Lung (tissue), 16 donors: ENCODE measurements around the gene ZNF527. TPM values are rescaled to one million over a fixed set of nuclear protein-coding genes. Genes with fewer than 3 reads are reported as not detected.

Experiments used
- ATAC-seq: fragments of 200-7000 bp; cut with Tn5 transposase; one replicate; pipeline ENCODE4 v1.9.1; 2020; ENCODE audit warnings: moderate number of reproducible peaks; ENCODE audit not compliant: insufficient read depth, low FRiP score
- DNase-seq, 3 donors: peaks; one replicate each; pipeline ENCODE4 v3.0.0-alpha.2; 2013 to 2017
- H3K27ac ChIP-seq, 2 donors: one replicate each; pipeline ENCODE4 v1.5.1; 2013; ENCODE audit warnings: mild to moderate bottlenecking in 2 of 2, moderate library complexity in 2 of 2, control low read depth in 1 of 2, inconsistent platforms in 1 of 2, low read depth in 1 of 2, low read length in 1 of 2
- H3K27me3 ChIP-seq, 3 donors: one replicate each; pipeline ENCODE4 v1.5.1; 2013; ENCODE audit warnings: low read length in 2 of 3; ENCODE audit not compliant: control insufficient read depth in 3 of 3, insufficient read depth in 3 of 3
- H3K36me3 ChIP-seq, 4 donors: one replicate each; pipeline ENCODE4 v1.5.1; 2013; ENCODE audit warnings: low read length in 4 of 4, mild to moderate bottlenecking in 1 of 4, moderate library complexity in 1 of 4; ENCODE audit not compliant: control insufficient read depth in 4 of 4, insufficient read depth in 4 of 4
- H3K4me1 ChIP-seq, 5 donors: one replicate each; pipeline ENCODE4 v1.5.1; 2013; ENCODE audit warnings: low read length in 5 of 5, mild to moderate bottlenecking in 2 of 5, moderate library complexity in 1 of 5; ENCODE audit not compliant: control insufficient read depth in 5 of 5, insufficient read depth in 5 of 5
- H3K4me3 ChIP-seq: one replicate; pipeline ENCODE4 v1.5.1; 2013; ENCODE audit warnings: mild to moderate bottlenecking, control low read depth, moderate library complexity
- H3K9ac ChIP-seq, 2 donors: one replicate each; pipeline ENCODE4 v1.5.1; 2013; ENCODE audit warnings: low read length in 2 of 2, control low read depth in 1 of 2; ENCODE audit not compliant: insufficient read depth in 1 of 2
- H3K9me3 ChIP-seq, 4 donors: one replicate each; pipeline ENCODE4 v1.5.1; 2013; ENCODE audit warnings: low read length in 3 of 4, mild to moderate bottlenecking in 1 of 4, moderate library complexity in 1 of 4; ENCODE audit not compliant: control insufficient read depth in 4 of 4, insufficient read depth in 3 of 4
- WGBS, 2 donors: extraction: QIAGEN DNeasy Blood & Tissue Kit; methylation state at CpG; one replicate each; pipeline ENCODE4 v1.1.7; 2013; 5-methylcytosine and 5-hydroxymethylcytosine counted together
- long read RNA-seq, 5 donors: transcript quantifications; one replicate each; lab custom pipeline, GENCODE V29; 2026
- polyA plus RNA-seq, 2 donors: library from polyadenylated mRNA; stranded (reverse); fragments of 200-250 nt; gene quantifications; one replicate each; pipeline ENCODE4 v1.2.1, GENCODE V29; 2013
- total RNA-seq, 2 donors: library from RNA; depleted of rRNA in 1 of 2; stranded (reverse); fragments of >200 nt in 1 of 2; gene quantifications; one replicate each; pipeline ENCODE4 v1.2.1, GENCODE V29; 2014 to 2021
- TF ChIP-seq, protein P1 (sequence below): IDR thresholded peaks from 2 replicates; pipeline ENCODE4 v1.5.1; 2012; ENCODE audit warnings: mild to moderate bottlenecking; ENCODE audit errors: control extremely low read depth, extremely low read depth
- donor health status: control.
- donor health status: control.
- donor health status: Bipolar disorder and iron deficiency.
- donor health status: healthy.
- donor health status: DM: yes; HTN: yes; CAD: no.

The ZNF527 gene
- 1 to 10 TPM; 4.8 to 9.2 TPM for total RNA-seq
- polyA plus RNA-seq, result 1 to 10 TPM; 1.8 to 2.1 TPM
- long read RNA-seq, donor 1, result 0 reads
- long read RNA-seq, donor 2, result 0 reads
- long read RNA-seq, donor 3, partial matches to known transcripts, result 0 of 2 reads
- long read RNA-seq, donor 3, other reads (novel, unspliced or antisense), result 0 of 2 reads
- long read RNA-seq, donor 4, partial matches to known transcripts, result 0 of 1 reads
- long read RNA-seq, donor 4, other reads (novel, unspliced or antisense), result 0 of 1 reads
- long read RNA-seq, donor 5, partial matches to known transcripts, result 0 of 2 reads
- long read RNA-seq, donor 5, other reads (novel, unspliced or antisense), result 0 of 2 reads

DNA sequence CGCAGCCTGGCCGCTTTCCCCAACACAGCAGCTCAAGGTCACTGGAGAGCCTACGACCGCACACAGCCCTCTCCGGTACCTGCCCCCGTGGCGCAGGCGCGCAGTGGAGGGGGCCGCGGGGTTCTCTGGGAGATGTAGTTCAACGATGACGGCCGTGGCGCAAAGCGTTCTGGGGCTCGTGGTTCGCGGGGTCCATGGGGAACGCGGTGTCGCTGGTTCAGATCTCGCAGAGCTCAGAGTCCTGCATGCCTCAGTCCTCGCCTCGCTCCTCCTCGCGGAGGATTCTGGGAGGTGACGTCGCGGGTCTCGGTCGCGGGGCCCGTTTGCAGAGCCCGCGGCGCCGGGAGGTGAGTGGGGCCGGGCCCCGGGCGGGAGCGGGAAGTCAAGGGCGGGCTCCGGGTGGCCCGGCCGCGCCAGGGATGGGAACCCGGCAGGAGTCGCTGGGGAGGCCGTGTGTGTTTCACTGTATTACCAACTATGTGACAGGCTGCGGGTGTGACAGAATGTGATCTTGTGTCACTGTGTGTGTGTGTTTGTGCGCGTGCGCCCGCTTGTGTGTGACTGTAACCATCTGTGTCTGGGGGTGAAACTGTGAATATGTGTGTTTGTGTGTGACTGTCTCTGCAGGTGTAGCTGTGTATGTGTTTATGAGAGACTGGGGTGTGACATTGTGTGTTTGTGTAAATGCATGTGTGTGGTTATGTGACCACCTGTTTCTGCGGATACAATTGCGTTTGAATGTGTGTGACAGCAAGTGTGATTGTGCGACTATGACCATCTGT is at the start of gene ZNF527:
ZNF527 (plus strand) TSS at position 220 of the 782 bp plus-strand sequence. CDS start 3,100 bp downstream, outside the sequence.
- H3K9me3 ChIP-seq, result peaks cover 0 to 17% (median 4%) of the 10 kb centered on the region in 4 donors
- H3K27ac ChIP-seq, result peak within 1 kb of the TSS; percentile 72 to 89
- TF ChIP-seq, protein P1, sequence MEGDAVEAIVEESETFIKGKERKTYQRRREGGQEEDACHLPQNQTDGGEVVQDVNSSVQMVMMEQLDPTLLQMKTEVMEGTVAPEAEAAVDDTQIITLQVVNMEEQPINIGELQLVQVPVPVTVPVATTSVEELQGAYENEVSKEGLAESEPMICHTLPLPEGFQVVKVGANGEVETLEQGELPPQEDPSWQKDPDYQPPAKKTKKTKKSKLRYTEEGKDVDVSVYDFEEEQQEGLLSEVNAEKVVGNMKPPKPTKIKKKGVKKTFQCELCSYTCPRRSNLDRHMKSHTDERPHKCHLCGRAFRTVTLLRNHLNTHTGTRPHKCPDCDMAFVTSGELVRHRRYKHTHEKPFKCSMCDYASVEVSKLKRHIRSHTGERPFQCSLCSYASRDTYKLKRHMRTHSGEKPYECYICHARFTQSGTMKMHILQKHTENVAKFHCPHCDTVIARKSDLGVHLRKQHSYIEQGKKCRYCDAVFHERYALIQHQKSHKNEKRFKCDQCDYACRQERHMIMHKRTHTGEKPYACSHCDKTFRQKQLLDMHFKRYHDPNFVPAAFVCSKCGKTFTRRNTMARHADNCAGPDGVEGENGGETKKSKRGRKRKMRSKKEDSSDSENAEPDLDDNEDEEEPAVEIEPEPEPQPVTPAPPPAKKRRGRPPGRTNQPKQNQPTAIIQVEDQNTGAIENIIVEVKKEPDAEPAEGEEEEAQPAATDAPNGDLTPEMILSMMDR, result no peak
- peak within 1 kb of the TSS; percentile 87 to 100 for H3K9ac ChIP-seq
- DNase-seq (peak; percentile 98 to 99 (median 98)), ATAC-seq (peak; percentile 100)
- H3K36me3 ChIP-seq, result peaks cover 5 to 19% (median 13%) of the 10 kb centered on the region in 4 donors
- peaks cover 0 to 11% (median 3%) of the 10 kb centered on the region in 5 donors for H3K4me1 ChIP-seq
- 1% methylated on average over 55 to 58 of the region's 58 CpGs for WGBS, 2 donors
- peak within 1 kb of the TSS; percentile 74 for H3K4me3 ChIP-seq
- no peaks in the 10 kb centered on the region for H3K27me3 ChIP-seq

GRCh38 chr19:37329686-37330085 is 41.2 kb upstream of the ZNF527 start:
- Histone ChIP-seq H3K4me3 (no peak overlapping the region), H3K9ac (no peak overlapping the region), H3K27me3 (no peaks in the 10 kb centered on the region), H3K4me1 (peaks cover 0 to 7% (median 4%) of the 10 kb centered on the region in 5 donors), H3K9me3 (peaks cover 0 to 20% (median 0%) of the 10 kb centered on the region in 4 donors), H3K36me3 (peaks cover 3 to 27% (median 17%) of the 10 kb centered on the region in 4 donors), H3K27ac (no peak overlapping the region)
- DNase-seq, result no peak
- no peak for ATAC-seq
- 81 to 89% methylated on average over 1 of the region's 1 CpG for WGBS, 2 donors
- TF ChIP-seq, protein P1, result no peak

- DNase-seq, result no peak
- no peak overlapping the region for H3K27ac ChIP-seq
- peaks cover 4 to 13% (median 8%) of the 10 kb centered on the region in 5 donors for H3K4me1 ChIP-seq
- peaks cover 0 to 19% (median 0%) of the 10 kb centered on the region in 4 donors for H3K9me3 ChIP-seq
- no peak overlapping the region for H3K4me3 ChIP-seq
- TF ChIP-seq, protein P1, result no peak
- H3K9ac ChIP-seq, result no peak overlapping the region
- H3K36me3 ChIP-seq, result peaks cover 3 to 14% (median 9%) of the 10 kb centered on the region in 4 donors
- no peaks in the 10 kb centered on the region for H3K27me3 ChIP-seq
- ATAC-seq, result no peak
Observed at GRCh38 chr19:37332839-37333238, 38.1 kb upstream of the ZNF527 start.
